HPDE6-E6E7 (cell line): ENCODE measurements around the gene COQ2.
"Not testable (repeated sequence)": the region's sequence is repeated elsewhere in the genome, so short reads cannot be mapped to it uniquely, and the experiment has no call there.

Experiments used
- DNase-seq: peaks from one replicate; pipeline ENCODE4 v3.0.0; 2011; ENCODE audit warnings: missing footprints; ENCODE audit errors: extremely low spot score

The COQ2 gene

DNA sequence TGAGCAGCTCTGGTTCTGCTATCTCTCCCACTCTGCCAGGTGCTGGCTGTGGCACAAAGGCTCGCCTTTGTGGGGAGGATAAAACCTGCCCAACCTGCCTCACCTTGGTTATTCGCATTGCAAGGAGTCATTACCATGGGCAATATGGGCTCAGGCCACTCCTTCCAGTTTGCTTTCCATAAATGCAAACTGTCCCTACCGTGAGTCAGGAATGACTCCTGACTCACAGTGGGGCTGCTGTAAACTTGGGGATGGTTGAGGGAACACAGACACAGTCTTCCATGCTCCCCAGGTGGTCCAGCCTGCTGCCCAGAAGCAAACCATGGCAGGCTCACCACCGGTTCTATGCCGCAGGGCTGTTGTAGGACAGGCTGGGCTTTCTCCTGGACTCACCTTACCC, 36.1 kb downstream of the COQ2 start:
- DNase-seq, result peak; percentile 40

DNA sequence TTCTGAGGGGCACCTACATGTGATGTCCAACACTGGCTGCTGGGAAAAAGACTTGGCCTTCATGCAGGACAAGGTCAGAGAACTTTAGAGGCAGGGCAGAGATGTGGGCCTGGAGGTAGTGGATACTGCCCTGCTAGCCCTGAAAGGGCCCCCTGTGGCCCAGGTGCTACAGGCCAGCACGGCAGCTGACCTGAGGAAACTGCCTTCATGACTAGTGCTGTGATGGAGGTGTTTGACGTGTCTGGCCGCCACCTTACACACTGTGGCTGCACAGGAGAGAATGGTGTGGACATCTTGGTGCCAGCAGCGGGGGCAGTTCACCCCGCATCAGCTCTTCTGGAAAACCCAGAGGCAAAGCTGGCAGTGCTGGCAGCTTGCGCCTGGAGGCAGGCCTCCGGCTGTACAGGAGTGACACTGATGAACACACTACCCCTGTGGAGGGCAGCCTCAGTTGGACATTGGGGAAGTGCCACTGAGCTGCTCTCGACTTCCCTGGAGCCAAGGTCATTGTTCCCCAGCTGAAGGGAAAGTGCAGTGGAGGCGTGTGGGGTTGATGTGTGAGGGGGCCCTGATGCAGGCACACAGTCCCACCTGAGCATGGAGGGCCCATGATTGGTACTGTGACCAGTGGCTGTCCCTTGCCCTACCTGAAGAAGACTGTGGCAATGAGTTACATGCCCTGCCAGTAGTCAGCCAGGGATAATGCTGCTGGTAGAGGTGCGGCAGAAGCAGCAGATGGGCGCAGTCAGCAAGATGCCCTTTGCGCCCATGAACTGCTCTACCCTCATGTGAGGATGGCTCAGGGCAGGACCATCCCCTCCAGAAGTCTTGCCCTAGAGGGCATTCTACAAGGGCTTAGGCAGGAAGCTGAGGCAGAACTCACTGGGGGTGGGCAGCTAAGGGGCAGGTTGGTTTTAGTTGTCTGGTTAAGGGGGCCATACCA, 36.9 kb downstream of the COQ2 start:
- no peak for DNase-seq

DNA sequence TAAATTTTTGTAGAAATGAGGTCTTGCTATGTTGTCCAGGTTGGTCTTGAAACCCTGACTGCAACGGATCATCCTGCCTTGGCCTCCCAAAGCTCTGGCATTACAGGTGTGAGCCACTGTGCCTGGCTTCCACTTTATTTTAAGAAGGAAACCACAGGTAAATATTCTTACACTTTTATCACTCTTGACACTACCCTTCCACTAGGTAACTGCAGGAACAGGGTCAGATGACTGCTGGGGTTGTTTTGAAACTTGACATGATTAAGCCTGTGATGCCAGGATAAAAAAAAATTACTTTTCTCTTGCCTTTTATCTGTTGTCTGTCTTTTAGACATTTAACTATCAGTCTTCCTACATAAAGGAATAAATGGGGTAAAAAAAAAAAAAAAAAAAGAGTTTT, 43.5 kb downstream of the COQ2 start:
- no peak for DNase-seq

DNA sequence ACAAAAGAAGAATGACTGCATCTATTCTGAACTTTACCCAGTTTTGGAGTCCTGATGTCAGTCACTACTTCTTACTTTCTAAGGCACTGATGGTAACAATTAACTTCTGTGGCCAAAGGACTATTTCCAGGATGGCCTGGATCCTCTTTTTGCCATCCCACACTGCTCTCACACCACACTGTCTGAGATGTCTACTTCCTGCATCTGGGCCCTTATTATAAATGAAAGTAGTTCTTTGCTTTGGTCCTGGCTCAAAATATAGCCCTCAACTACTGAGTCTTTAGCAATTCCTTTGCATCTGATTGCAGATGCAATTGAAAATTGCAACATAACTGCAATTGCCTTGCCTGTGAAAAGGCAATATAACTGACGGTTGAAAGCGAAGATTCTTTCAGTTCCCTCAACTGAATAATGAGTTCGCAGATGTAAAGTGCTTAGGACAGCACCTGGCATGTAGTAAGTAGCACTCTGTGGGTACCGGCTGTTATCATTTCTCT, 44.2 kb downstream of the COQ2 start:
- no peak for DNase-seq

DNA sequence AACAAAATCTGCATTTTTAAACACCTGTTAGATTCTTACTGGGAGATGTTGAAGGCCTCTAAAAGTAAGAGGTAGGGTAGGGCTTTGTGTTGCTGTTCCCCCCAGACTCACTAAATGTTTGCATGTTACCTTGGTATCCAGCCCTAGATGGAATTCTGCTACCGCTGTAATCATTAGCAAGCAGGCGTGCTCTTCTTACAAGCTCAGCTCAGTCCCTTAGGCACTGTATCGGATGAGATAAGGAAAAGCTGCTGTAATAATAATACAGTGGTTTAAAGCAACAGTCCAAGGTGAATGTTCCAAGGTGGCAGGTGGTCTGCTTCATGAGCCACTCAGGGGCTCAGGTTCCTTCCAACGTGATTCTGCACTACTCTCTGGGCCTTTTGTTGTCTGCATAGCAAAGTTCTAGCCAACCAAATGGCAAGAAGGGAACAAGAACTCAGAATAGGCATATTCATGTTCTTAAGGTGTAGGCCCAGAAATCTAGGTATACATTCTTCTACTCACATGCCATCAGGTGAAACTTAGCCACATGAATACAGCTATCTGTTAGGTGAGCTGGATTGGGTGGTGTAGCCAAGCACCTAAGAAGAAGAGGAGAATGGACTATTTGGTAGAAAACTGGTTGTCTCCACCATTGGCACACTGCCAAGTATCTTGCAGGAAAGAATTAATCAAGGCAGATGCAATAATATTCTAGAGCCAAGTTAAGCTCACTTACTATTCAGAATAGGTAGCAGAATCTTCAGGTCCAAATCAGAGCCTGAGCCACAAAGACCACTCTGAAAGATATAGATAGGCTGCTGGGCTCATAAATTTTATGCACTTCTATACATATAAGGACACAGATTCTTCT, 46.0 kb downstream of the COQ2 start:
- no peak for DNase-seq

DNA sequence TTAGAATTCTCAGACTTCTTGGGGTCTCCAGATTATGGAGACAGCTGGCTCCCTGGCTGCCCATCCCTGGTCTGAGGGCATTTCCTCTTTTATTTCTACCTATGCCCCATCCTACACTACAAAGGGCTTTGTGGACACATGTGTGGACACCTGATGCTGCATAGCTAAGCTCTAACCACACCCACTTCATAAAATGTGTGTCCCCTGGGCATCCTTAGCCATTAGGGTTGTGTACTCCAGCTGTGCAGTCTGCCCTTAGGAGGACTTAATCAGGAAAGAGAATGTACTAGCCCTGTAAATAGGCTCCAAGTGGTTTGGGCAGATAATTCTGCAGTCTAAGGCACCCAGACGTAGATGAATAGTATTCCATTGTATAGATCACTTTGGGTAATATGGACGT, 47.0 kb downstream of the COQ2 start:
- no peak for DNase-seq

DNA sequence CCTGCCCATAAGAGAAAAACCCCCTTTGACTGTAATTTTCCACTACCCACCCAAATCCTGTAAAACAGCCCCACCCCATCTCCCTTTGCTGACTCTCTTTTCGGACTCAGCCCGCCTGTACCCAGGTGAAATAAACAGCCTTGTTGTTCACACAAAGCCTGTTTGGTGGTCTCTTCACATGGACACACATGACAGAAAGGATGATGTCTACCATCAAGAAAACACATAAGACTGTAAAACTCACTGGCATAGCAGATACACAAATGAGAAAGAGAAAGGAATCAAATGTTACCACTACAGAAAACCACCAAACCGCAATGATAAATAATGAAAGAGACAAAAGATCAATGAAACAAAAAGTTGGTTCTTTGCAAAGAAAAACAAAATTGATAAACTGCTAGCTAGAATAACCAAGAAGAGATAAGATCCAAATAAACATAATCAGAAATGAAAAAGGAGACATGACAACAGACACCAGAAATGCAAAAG, 48.9 kb downstream of the COQ2 start:
- DNase-seq, result not testable (repeated sequence)

DNA sequence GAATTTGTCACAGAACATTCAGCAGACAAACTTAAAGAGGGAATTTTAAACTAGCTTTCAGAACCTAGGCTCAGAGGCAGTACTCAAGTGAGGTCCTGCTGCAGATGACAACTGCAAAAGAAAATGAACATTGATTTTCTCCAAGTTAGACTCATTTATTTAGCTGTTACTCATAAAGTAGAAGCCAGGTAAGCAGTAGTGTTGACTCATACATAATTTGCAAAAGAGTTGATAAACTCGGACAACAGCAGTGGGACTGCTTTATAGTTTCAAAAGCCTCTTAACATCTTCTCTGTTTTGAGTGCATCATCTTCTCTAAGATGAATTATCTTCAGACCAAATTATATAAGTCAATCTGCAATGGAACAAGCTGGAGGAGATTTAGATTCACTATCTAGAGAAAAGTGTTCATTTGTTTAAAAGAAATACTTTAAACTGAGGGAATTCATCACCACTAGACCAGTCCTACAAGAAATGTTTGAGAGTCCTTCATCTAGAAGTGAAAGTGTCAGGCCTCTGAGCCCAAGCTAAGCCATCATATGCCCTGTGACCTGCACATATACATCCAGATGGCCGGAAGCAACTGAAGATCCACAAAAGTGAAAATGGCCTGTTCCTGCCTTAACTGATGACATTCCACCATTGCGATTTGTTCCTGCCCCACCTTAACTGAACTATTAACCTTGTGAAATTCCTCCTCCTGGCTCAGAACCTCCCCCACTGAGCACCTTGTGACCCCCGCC, 49.5 kb downstream of the COQ2 start:
- DNase-seq, result no peak

DNA sequence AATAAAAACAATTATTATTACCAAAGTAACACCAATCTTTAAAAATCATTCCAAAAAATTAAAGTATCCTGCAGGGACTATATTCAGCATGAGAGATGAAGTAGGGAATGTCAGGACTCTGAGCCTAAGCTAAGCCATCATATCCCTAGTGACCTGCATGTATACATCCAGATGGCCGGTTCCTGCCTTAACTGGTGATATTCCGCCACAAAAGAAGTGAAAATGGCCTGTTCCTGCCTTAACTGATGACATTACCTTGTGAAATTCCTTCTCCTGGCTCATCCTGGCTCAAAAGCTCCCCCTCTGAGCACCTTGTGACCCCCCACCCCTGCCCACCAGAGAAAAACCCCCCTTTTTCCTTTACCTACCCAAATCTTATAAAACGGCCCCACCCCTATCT, 50.2 kb downstream of the COQ2 start:
- not testable (repeated sequence) for DNase-seq

DNA sequence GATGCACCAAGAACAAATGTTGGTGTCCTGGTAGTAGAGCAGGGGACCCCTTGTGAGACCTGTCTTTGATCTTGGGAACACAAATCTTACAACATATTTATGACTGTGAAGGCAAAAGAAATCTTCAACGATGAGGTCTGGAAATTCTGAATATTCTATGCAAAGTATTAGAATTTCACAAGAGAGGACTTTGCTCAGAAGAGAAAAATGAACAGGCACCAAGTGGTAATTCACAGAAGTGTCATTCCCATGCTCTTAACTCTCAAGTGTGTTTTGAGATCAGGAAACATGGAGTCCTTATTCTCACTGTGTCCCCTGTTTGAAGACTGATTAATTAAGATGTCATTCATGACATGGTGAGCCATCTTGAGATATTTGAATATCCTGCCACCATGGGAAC, 52.5 kb downstream of the COQ2 start:
- DNase-seq, result no peak

DNA sequence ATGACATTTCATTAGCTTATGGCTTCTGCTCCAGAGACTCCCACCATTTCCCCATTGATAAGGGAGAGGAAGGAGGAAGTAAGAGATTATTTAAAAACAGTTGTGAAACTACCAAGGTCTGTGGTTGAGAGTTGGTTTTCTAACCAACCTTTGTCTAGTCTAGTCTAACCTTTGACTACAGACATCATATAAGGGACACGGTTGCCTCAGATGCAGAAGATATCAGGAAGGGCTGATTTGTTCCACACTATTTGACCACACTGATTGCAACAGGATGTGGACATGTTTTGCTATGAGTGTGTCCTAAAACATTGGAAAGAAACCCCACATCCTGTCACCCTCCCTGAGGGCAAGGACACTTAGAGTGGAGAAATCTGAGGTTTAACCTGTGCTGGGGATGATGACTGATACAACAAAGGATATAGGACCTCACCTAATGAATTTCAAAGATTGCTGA, 53.0 kb downstream of the COQ2 start:
- no peak for DNase-seq

DNA sequence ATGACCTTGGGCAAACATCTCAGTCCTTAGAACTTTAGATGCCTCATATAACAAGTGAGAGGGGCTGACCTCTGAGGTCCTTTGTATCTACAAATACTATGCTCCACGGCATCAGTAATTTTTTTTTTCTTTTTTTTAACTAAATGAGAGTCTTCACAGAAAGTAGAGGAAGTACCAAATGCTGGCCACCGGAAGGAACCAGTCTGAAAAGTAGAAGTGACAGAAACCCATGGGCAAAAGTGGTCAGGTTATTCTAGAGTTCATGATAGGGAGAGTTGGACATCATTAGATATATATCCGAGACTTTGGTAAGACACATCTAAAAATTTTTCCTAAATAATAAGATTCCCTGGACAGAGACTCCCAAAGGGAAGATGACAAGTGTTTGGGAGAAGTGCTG, 53.7 kb downstream of the COQ2 start:
- DNase-seq, result no peak

DNA sequence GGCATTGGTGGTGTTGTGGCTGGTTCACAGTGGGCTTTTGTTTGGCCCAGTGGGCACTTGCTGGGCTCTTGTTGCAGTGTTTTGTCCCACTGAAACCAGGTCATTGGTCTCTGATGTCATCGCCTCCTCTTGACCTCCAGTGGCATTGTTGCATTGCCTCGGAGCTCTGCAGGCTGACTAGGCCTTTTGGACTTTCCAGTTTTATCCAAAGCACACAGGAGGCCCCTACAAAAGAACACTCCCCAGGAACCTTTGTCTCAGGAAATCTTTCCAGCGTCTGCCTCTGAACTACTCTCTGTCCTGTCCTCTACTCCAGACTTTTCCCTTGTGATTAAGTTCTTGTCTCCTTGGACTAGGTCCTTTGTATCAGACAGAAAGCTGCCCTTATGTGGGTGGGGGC, 54.8 kb downstream of the COQ2 start:
- DNase-seq, result no peak

DNA sequence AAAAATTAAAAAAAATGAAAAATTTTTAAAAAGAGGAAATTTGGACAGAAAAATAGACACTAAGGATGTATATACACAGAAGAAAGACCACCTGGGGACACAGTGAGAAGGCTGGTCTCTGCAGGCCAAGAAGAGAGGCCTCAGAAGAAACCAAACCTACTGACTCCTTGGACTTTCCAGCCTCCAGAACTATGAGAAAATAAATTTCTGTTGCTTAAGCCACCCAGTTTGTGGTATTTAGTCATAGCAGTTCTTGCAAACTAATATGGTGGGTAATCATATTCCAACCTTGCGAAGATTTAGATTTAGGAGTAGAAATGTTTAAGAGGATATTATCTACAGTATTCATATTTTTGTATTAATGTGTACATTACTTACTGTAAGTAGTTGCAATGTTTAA, 56.4 kb downstream of the COQ2 start:
- DNase-seq, result no peak

DNA sequence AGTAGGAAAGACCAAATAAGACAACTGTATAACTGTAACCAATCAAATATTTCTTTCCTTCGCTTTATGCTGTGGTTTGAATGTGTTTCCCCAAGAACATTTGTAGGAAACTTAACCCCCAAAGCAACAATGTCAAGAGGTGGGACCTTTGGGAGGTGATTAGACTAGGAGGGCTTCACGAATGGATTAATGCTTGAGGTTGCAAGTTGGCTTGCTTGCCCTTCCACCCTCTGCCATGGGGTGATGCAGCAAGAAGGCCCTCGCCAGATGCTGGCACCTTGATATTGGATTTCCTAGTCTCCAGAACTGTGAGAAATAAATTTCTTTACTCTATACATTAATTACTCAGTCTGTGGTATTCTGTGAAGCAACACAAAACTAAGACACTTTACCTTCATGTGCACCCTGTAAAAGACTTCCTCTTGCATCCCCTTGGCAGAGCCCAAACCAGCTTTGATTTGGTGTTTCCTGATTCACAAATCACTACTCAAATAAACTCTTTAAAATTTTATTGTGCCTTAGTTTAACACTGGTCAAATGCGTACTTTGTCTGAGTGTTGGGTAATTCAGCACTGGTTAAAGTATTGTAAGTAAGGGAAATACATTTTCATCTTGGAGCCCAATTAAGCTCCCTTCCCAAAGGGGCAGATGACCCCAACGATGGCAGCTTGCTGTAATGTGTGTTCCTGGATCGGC, 59.9 kb downstream of the COQ2 start:
- DNase-seq, result no peak

DNA sequence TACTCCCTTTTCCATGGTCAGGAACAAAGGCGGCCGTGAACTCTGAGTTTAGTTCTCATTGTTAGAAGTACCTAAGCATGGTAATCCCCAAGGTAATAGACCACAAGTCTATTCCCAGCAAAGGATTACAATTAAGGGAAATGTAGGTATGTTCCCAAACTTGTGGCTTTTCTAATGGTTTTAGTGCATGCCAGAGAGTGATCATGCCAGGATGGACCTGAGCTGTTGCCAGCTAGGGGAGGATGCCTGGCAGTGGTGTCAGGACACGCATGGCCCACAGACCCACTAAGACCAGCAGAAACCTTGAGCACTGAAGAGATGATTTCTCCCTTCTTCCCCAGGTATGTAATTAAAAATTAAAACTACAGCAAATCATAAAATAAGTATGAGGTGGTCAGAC, 60.8 kb downstream of the COQ2 start:
- DNase-seq, result no peak

DNA sequence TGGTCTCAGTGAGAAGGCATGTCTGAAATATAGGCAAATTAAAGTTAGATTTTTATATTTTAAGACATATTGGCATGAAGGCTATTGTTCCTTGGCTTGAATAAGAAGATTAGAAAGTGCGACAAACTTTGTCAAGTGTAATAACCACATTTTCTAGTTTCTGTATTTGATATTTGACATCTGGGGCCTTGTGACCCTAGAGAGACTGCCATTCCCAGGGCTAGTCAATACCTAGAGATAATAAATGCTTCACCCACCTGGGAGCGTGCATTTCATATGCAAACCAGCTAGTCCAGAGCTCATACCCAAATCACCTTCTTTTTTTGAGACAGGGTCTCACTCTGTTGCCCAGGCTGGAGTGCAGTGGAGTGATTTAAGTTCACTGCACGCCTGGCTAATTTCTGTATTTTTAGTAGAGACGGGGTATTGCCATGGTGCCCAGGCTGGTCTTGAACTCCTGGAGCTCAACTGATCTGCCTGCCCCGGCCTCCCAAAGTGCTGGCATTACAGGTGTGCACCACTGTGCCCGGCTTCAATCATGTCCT, 62.6 kb downstream of the COQ2 start:
- no peak for DNase-seq

DNA sequence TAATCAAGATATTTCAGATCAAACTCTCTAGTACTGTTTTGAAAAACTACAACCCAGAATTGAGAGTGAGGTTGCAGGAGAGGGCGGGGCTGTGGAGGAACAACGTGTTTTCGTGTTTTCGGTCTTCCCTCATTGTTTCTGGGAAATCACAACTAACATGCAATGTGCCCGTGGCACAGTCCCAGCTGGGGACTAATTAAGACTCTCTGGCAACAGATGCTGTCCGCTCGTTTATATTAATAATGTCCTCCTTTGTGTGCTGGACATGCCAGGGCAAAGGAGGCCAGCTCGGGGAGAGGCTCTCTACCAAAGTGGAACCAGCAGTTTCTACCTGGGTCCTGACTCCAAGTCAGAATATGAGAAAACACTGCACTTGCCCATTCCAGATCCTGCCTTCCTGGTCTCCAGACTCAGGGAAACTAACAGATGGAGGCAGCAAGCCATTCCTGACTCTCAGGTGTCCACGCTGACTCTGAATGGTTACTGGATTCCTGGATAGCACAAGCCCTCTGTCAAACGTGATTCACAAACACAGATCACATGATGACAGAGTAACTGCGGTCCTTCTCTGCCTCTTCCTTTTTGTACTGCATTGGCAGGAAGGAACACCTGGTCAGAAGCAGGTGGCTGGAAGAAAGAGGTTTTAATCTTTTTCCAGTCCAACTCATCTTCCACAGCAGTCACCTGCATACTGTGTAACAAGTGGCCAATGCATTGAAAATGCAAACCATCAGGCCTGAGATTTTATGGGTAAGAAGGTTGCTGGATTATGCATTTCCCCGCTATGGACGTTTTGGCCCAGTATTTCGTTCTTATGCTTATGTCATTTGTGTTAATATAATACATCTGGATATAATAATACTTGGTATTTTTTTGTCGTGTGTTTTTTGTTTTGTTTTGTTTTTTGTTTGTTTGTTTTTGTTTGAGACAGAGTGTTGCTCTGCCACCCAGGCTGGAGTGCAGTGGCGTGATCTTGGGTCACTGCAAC, 65.0 kb downstream of the COQ2 start:
- peak; percentile 43 for DNase-seq

DNA sequence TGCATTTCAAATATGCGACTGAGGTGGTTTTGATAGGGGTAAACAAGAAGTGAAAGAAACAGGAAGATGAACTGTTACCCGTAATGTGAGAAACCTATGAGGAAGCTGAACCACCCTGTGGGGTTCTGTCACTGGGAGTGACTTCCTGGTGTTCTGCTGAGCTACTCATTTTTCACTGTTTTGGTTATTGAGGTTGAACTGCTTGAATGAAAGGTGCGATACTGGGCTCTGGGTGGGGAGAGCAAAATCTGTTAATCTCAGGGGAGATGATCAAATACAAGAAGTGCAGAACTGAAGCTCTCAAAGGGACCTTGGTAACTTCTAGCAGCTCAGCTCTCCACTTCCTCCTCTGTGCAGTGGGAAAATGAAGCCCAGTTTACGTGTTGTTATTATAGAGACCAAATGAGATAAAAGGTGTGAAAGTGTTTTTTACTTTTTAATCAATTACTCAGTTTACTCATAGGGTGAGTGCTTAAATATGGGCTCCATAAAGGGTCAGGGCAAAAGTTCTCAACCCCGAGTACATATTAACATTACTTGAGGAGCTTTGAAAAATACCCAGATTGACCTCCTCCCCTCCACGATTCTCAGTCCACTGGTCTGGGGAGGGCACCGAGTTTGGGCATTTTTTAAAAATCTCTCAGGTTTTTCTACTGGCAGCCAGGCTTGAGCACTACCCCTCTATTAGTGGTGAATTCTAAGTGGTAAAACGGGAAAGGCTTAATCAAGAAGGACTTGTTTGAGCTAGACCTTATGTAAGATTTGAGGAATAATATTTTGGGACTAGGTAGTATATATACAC, 66.7 kb downstream of the COQ2 start:
- DNase-seq, result no peak
